Astrocyte of the spinal cord (primary cell): ENCODE measurements around the gene RPS6KL1.

Source experiments
- DNase-seq: peaks from one replicate; pipeline ENCODE4 v3.0.0; 2011; ENCODE audit warnings: low read depth, low spot score
- H3K4me3 ChIP-seq: 2 replicates; pipeline ENCODE4 v1.5.1; 2011; ENCODE audit warnings: low read depth, mild to moderate bottlenecking, low read length, moderate library complexity
- in situ Hi-C: cut with HindIII; loops from 2 replicates; pipeline ENCODE4 v1.10.0; 2017; ENCODE audit warnings: low sequenced_read_pairs
- TF ChIP-seq, protein P1 (sequence below): IDR thresholded peaks from 2 replicates; pipeline ENCODE4 v1.5.1; 2012; ENCODE audit warnings: low read depth, mild to moderate bottlenecking, low read length, inconsistent platforms

The RPS6KL1 gene

DNA sequence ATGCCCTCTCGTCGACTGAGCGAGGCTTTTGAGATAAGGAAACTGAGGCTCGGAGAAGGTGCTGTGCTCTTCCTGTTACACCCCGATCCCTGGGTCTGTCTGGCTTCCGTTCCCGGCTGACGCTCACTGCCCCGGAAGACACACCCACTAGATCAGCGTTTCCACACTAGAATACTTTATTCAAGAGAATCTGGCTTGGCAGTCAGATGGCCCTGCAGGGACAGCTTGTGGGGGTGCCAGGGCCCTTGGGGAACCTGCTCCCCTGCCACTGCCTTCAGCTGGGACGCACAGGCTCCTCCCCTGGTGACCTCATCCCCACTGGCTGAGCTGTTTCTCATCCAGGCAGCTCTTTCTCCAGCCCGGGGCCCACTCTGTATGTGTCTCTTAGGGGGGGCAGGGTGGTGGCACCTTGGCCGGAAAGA is 18.6 kb upstream of the RPS6KL1 start:
- H3K4me3 ChIP-seq, result no peak overlapping the region

DNA sequence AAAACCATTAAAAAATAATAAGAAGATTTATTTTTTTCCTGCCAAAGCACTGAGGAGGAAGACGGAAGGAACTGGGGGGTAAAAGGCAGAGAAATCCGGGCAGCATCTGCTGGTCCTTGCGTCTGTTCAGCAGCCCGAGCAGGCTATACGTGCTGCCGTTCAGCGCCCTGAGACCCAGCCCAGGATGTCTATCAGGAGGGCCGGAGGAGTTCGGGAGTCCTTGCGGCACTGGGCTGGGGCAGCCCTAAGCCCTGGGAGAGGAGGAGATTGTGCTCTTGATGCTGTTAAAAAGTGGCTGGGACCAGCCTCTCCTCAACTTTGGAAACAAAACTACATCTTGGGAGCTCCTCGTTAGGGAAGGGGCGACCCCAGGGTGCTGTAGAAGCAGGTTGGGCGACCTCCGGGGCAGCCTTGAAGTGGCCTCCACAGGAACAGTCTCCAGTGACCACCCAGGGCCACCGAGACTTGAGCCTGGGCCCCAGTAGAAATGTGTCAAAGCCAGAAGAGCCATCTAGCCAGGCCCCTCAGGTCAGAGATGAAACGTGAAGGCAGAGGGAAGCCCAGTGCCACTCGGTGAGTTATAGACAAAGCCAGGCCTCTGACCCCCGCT is 18.0 kb upstream of the RPS6KL1 start:
- TF ChIP-seq, protein P1, sequence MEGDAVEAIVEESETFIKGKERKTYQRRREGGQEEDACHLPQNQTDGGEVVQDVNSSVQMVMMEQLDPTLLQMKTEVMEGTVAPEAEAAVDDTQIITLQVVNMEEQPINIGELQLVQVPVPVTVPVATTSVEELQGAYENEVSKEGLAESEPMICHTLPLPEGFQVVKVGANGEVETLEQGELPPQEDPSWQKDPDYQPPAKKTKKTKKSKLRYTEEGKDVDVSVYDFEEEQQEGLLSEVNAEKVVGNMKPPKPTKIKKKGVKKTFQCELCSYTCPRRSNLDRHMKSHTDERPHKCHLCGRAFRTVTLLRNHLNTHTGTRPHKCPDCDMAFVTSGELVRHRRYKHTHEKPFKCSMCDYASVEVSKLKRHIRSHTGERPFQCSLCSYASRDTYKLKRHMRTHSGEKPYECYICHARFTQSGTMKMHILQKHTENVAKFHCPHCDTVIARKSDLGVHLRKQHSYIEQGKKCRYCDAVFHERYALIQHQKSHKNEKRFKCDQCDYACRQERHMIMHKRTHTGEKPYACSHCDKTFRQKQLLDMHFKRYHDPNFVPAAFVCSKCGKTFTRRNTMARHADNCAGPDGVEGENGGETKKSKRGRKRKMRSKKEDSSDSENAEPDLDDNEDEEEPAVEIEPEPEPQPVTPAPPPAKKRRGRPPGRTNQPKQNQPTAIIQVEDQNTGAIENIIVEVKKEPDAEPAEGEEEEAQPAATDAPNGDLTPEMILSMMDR, result no peak
- no peak for DNase-seq
- no peak overlapping the region for H3K4me3 ChIP-seq
- in situ Hi-C loops, result no loop called here

More for the DNA sequence above, 18.6 kb upstream of the RPS6KL1 start:
- TF ChIP-seq, protein P1, result no peak
- DNase-seq, result no peak
- in situ Hi-C loops, result no loop called here

DNA sequence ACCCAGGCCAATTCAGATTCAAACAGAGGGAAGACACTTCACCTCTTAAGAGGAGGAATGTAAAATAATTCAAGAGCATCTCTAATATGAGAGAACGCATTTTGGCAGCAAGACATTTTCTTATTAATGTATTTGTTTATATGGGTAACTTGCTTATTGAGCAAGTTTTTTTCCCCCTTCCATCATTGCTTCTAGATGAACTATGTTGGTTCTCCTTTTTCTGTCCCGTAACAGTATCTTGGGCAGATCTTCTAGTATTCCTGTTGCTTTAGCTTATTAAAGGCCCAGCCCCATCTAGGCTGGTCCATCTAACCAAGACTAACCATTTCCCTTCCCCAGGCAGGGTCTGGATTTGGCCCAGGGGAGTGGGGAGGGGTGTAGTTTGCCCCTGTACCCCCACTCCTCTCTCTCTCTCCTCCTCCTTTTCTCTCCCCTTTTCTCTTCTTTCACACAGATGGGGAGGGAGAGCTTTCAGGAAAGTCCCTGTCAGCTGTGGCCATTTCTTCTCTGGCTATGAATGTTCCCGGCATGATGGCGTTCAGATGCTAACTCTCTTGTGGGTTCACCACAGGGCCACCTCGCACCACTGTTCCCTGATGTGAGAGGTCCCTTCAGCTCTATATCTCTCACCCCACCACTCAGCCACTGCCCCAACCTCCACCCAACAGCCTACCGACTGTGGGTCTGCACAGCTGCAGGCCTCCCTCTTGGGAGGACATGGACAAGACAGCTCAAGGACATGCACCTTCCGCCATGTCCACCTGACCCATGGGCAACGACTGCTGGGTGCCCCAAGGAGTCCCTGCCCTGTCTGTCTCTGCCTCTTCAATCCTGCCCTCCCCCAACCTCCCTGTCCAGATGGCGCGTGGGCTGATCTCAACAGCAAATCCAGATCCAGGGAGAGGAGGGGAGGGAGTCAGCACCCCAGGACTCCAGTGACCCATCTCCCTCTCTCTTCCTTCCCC is 15.8 kb upstream of the RPS6KL1 start:
- TF ChIP-seq, protein P1, result no peak
- no peak overlapping the region for H3K4me3 ChIP-seq
- DNase-seq, result no peak
- in situ Hi-C loops, result no loop called here

DNA sequence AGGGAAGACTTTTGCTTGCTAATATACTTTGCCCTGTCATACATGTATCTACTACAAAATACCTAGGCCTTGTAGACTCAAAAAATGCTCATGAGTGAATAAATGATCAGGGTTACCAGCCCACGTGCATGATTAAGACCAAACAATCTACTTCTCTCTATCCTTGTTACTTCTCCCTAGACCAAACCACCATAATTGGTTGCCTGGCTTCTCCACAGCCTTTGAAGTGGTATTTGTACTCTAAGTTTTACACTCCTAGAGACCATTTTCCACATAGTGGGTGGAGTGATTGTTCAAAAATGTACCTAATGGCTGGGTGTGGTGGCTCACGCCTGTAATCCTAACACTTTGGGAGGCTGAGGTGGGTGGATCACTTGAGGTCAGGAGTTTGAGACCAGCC is 14.1 kb upstream of the RPS6KL1 start:
- in situ Hi-C loops, result no loop called here
- H3K4me3 ChIP-seq, result no peak overlapping the region
- TF ChIP-seq, protein P1, result no peak
- DNase-seq, result no peak

DNA sequence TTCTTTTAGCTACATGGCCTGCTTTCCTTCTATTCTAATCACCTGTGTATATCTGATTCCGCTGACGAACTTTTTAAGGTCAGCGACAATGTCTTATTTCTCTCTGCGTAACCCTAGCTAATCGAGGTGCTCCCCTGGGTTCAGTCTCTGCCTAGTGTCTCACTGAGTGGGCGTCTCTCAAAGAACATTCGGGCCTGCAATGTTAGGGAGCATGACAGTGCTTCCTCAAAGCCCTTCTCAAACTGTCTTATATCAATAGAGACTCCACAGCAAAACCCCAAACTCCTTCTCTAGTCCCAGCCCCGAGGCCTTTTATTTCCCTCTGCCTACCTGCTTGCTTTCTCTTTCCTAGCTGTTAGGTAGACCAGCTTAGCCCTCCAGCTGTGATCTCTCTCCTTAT is 13.7 kb upstream of the RPS6KL1 start:
- in situ Hi-C loops, result no loop called here
- TF ChIP-seq, protein P1, result no peak
- DNase-seq, result no peak
- H3K4me3 ChIP-seq, result no peak overlapping the region

DNA sequence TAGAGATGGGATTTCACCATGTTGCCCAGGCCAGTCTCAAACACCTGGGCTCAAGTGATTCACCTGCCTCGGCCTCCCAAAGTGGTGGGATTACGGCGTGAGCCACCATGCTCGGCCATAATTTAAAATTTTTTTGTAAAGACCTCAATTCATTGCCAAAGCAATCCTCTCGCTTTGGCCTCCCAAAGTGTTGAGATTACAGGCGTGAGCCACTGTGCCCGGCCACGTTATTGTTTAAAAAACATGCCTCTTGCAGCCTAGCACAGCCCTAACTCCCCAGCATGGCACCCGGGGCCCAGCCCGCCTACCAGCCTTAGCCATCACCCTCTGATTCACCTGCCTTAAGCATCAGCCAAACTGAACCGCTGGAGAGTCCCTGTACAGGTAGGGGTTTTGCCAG is 13.1 kb upstream of the RPS6KL1 start:
- DNase-seq, result no peak
- no peak overlapping the region for H3K4me3 ChIP-seq
- in situ Hi-C loops, result no loop called here
- TF ChIP-seq, protein P1, result no peak
